Epithelial cell of esophagus (primary cell): Measurements from ENCODE around the gene ORAI3.
A peak's percentile ranks its signal among the peaks of the same experiment; 100 is the strongest.

Experiments used
- DNase-seq: peaks from one replicate; pipeline ENCODE4 v3.0.0; 2010; ENCODE audit warnings: low read depth
- H3K4me3 ChIP-seq: 2 replicates; pipeline ENCODE4 v1.5.1; 2011; ENCODE audit warnings: mild to moderate bottlenecking, low read length, control low read depth
- TF ChIP-seq, protein P1 (sequence below): IDR thresholded peaks from 2 replicates; pipeline ENCODE4 v1.5.1; 2011; ENCODE audit warnings: low read depth, mild to moderate bottlenecking, low read length, control low read depth, inconsistent platforms; ENCODE audit not compliant: insufficient read depth; ENCODE audit errors: missing control alignments

Gene ORAI3

DNA sequence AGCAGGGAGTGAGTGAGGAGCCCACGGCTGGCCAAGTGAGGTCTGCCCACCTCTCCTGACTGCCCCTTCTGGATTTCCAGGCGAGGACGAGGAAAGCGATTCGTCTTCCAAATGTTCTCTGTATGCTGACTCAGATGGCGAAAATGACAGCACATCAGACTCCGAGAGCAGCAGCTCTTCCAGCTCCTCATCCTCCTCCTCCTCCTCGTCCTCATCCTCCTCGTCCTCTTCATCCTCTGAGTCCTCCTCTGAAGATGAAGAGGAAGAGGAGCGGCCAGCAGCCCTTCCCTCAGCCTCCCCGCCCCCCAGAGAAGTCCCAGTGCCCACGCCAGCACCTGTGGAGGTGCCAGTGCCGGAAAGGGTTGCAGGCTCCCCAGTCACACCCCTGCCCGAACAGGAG lies 22.4 kb downstream of the ORAI3 start:
- no peak for DNase-seq
- H3K4me3 ChIP-seq, result no peak overlapping the region
- TF ChIP-seq, protein P1, sequence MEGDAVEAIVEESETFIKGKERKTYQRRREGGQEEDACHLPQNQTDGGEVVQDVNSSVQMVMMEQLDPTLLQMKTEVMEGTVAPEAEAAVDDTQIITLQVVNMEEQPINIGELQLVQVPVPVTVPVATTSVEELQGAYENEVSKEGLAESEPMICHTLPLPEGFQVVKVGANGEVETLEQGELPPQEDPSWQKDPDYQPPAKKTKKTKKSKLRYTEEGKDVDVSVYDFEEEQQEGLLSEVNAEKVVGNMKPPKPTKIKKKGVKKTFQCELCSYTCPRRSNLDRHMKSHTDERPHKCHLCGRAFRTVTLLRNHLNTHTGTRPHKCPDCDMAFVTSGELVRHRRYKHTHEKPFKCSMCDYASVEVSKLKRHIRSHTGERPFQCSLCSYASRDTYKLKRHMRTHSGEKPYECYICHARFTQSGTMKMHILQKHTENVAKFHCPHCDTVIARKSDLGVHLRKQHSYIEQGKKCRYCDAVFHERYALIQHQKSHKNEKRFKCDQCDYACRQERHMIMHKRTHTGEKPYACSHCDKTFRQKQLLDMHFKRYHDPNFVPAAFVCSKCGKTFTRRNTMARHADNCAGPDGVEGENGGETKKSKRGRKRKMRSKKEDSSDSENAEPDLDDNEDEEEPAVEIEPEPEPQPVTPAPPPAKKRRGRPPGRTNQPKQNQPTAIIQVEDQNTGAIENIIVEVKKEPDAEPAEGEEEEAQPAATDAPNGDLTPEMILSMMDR, result no peak

DNA sequence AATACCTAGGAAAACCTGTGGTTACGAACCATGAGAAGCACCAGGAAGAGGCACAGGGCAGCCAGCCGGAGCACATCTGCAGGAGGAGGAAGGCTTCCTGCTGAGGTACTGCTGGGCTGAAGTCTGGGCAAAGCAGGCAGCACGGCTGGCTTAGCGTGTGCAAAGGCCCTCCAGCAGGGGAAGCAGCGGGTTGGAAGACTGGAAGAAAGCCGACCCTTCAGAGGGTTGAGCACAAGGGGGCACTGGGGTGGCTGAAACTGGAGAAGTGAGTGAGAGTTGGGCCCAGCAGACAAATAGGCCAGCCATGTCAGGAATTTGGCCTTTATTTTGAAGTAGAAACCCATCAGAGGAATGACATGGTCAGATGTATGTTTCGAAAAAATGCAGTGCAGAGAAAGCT lies 24.0 kb downstream of the ORAI3 start:
- TF ChIP-seq, protein P1, result no peak
- H3K4me3 ChIP-seq, result no peak overlapping the region
- DNase-seq, result no peak

DNA sequence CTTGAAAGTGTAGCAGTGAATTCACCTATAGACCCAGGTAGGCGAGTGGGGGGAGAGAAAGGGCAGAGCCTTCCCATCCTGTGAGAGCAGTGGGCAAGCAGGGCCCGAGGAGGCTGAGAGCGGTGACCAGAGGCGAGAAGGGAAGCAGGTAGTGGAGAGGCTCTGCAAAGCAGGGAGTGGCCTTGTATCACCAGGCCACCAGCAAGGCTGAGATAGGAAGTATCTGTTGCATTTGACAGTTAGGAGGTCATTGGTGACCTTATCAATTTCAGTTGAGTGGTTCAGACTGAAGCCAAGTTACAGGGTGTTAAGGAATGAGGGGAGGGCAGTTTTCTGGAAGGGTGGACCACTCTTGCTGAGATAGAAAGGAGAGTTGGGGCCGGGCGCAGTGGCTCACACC lies 25.5 kb downstream of the ORAI3 start:
- TF ChIP-seq, protein P1, result no peak
- DNase-seq, result no peak
- no peak overlapping the region for H3K4me3 ChIP-seq

DNA sequence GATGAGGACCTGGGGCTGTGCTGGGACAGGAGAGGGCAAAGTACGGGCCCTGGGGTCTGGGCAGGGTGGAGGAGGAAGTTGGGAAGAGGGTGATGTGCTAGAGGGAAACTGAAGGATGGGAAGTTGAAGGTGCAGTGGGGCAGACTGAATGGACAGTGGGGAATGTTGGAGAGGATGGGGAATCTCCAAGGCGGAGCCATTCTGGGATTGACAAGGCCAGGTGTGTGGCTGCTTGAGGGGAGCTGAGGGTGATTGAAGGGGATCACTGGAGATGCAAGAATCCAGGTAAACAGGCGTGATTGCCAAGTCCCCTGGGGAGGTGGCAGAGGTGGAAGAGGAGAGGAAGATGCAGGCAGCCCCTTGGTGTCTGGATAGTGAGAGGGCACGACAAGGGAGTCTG lies 27.6 kb downstream of the ORAI3 start:
- DNase-seq, result no peak
- TF ChIP-seq, protein P1, result no peak
- no peak overlapping the region for H3K4me3 ChIP-seq

- no peak for DNase-seq
- TF ChIP-seq, protein P1, result peak; percentile 14
- no peak overlapping the region for H3K4me3 ChIP-seq
Measured at GRCh38 chr16:30977502-30977901, 28.6 kb downstream of the ORAI3 start.

- TF ChIP-seq, protein P1, result no peak
- no peak overlapping the region for H3K4me3 ChIP-seq
- no peak for DNase-seq
Measured at GRCh38 chr16:30979170-30980022, 30.5 kb downstream of the ORAI3 start.

- no peak for DNase-seq
- TF ChIP-seq, protein P1, result no peak
- no peak overlapping the region for H3K4me3 ChIP-seq
Measured at GRCh38 chr16:30980023-30980371, 31.1 kb downstream of the ORAI3 start.
